Purkinje cell (primary cell): ENCODE results near the gene CALR. TPM values are rescaled to one million over a fixed set of nuclear protein-coding genes. Genes with fewer than 3 reads are reported as not detected.

Experiments used
- polyA plus RNA-seq: library from polyadenylated mRNA; unstranded; fragments of >200 nt; fragmentation: Nextera tagmentation; gene quantifications from 2 replicates; pipeline ENCODE4 v1.2.1, GENCODE V29; 2014

Gene CALR
- 1,157 and 1,633 TPM in 2 replicates for polyA plus RNA-seq

GRCh38 chr19:12937927-12938778, at the start of gene CALR:
Gene CALR (plus strand): TSS chr19:12938609. CDS start chr19:12938680, 71 bp downstream.

GRCh38 chr19:12890787-12891552, 47.4 kb upstream of the CALR start, which contains the start of gene GCDH:
Gene GCDH (plus strand): TSS chr19:12891160. CDS start chr19:12891305, 145 bp downstream.

GRCh38 chr19:12933287-12934072, 4.9 kb upstream of the CALR start, which contains the start of gene FARSA:
Gene FARSA (minus strand): TSS chr19:12933711. CDS start chr19:12933696, 15 bp downstream.

DNA sequence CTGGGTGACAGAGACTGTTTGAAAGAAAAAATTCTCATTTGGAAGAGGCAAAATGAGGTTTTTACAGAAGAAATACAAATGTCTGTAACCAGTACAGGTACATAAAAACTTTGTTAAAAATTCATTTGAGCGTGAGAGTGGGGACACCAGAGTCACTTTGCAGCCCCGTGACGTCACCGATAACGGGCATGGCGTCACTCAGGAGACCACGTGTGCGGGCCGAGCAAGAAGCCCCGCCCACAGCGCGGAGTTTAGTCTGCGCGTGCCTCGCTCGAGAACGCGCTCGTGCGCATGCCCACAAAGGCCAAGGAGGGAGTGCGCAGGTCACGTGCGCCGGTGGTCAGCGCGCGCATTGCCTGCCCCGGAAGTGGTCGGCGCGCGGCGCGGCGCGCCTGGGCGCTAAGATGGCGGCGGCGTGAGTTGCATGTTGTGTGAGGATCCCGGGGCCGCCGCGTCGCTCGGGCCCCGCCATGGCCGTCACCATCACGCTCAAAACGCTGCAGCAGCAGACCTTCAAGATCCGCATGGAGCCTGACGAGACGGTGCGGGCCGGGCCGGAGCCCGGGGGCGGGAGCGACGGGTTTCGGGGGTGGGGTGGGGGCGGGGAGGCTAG, 7.2 kb downstream of the CALR start, which contains the start of gene RAD23A:
RAD23A (plus strand) TSS at position 384 of the 613 bp plus-strand sequence; CDS start at position 471, 87 bp downstream.

DNA sequence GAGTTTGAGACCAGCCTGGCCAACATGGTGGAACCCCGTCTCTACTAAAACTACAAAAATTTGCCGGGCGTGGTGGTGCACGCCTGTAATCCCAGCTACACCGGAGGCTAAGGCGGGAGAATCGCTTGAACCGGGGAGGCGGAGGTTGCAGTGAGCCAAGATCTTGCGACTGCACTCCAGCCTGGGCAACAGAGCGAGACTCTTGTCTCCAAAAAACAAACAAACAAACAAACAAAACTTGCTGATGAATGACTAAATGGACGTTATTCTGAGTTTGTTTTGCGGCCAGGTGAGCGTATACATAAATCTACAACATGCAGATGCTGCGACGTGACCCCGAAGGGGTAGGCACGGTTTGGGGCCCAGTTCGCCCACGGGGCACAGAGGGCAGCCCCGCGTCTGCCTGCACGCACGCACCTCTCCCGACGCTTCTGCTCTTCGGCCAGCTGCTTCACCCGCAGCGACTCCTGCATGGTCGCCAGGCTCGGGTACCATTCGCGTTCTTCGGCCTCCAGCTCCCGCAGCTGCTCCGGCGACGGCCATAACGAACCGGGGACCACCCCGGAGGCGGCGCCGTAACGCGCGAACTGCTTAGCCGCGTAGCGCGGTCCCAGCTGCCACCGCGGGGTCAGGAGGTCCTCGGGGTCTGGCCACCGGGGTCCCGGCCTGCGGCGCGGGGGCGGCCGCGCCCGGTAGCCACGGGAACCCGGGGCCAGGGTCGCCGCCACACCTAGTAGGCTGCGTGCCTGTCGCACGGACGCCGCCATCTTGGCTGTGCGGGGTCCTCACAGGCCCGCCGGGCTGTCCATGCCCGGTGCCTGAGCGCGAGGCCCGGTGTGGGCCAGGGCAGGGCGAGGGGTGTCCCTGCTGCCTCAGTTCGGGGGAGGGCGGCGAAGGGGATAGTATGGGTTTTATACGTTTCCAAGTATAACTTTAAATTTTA, 18.3 kb downstream of the CALR start, which contains the start of gene GADD45GIP1:
GADD45GIP1 (minus strand) TSS at position 778 of the 943 bp plus-strand sequence; CDS start at position 767, 11 bp downstream.

DNA sequence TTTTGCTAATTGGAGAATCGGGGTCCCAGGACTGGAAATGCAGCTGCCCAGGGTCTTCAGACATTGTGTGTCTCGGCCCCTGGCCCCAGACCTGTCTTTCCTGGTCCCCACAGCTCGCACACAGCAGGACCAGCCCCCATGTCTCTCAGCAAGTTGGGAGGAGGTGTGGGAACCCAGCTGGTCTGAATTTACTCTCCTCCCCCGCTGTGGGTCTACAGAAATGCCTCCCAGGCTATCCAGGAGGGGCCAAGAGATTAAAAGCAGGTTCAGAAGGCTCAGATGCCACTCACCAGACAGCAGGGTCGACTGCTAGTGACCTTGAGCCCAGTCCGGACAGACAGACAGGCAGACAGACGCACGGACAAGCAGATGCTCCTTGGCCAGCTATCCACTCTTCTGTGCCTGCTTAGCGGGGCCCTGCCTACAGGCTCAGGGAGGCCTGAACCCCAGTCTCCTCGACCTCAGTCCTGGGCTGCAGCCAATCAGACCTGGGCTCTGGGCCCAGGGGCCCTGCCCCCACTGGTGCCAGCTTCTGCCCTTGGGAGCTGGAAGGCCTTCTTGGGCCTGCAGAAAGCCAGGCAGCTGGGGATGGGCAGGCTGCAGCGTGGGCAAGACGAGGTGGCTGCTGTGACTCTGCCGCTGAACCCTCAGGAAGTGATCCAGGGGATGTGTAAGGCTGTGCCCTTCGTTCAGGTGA, 31.0 kb downstream of the CALR start, which contains the start of gene DAND5:
DAND5 (plus strand) TSS at position 285 of the 697 bp plus-strand sequence; CDS start at position 370, 85 bp downstream.

Other genes with a start within 250 kb of the CALR start
- gene FBXW9, start 242.0 kb upstream of the CALR start, polyA plus RNA-seq: 0.31 and 0.50 TPM in 2 replicates
- gene TNPO2, start 214.7 kb upstream of the CALR start, polyA plus RNA-seq: 31.5 and 39.0 TPM in 2 replicates
- gene TRIR, start 203.9 kb upstream of the CALR start, polyA plus RNA-seq: 64.1 and 73.9 TPM in 2 replicates
- 20.2 and 38.0 TPM in 2 replicates for gene GET3, start 201.1 kb upstream of the CALR start, polyA plus RNA-seq
- gene BEST2, start 186.8 kb upstream of the CALR start, polyA plus RNA-seq: not detected in 2 replicates
- 16.2 and 27.2 TPM in 2 replicates for gene HOOK2, start 163.1 kb upstream of the CALR start, polyA plus RNA-seq
- 1.1 TPM in 1 of 2 replicates, not detected in the other for gene JUNB, start 147.1 kb upstream of the CALR start, polyA plus RNA-seq
- 1,541 and 1,786 TPM in 2 replicates for gene PRDX2, start 136.8 kb upstream of the CALR start, polyA plus RNA-seq
- 3.0 TPM in 1 of 2 replicates, not detected in the other for gene THSD8, start 136.5 kb upstream of the CALR start, polyA plus RNA-seq
- gene RNASEH2A, start 132.0 kb upstream of the CALR start, polyA plus RNA-seq: 0.42 and 6.5 TPM in 2 replicates
- 8.2 TPM in 1 of 2 replicates, not detected in the other for gene RTBDN, start 104.0 kb upstream of the CALR start, polyA plus RNA-seq
- gene MAST1, start 100.1 kb upstream of the CALR start, polyA plus RNA-seq: 2.5 and 5.0 TPM in 2 replicates
- 1.5 and 2.8 TPM in 2 replicates for gene DNASE2, start 57.2 kb upstream of the CALR start, polyA plus RNA-seq
- not detected in 2 replicates for gene KLF1, start 51.4 kb upstream of the CALR start, polyA plus RNA-seq
- gene GCDH, start 47.4 kb upstream of the CALR start, polyA plus RNA-seq: 7.2 and 8.1 TPM in 2 replicates
- not detected in 2 replicates for gene SYCE2, start 19.3 kb upstream of the CALR start, polyA plus RNA-seq
- 39.0 and 40.7 TPM in 2 replicates for gene FARSA, start 4.9 kb upstream of the CALR start, polyA plus RNA-seq
- 35.9 and 39.6 TPM in 2 replicates for gene RAD23A, start 7.3 kb downstream of the CALR start, polyA plus RNA-seq
- 11.9 and 15.4 TPM in 2 replicates for gene GADD45GIP1, start 18.6 kb downstream of the CALR start, polyA plus RNA-seq
- not detected in 2 replicates for gene DAND5, start 31.0 kb downstream of the CALR start, polyA plus RNA-seq
- gene NFIX, start 56.9 kb downstream of the CALR start, polyA plus RNA-seq: 2.0 and 4.5 TPM in 2 replicates
- not detected in 2 replicates for gene LYL1, start 164.2 kb downstream of the CALR start, polyA plus RNA-seq
- gene TRMT1, start 178.1 kb downstream of the CALR start, polyA plus RNA-seq: 1.7 and 3.5 TPM in 2 replicates
- 0.10 and 0.63 TPM in 2 replicates for gene NACC1, start 179.7 kb downstream of the CALR start, polyA plus RNA-seq
- 0.60 and 7.2 TPM in 2 replicates for gene STX10, start 211.8 kb downstream of the CALR start, polyA plus RNA-seq
- 0.19 and 0.41 TPM in 2 replicates for gene IER2, start 211.8 kb downstream of the CALR start, polyA plus RNA-seq